Cardiac fibroblast (primary cell): ENCODE measurements around the gene MLLT3.
A peak's percentile ranks its signal among the peaks of the same experiment; 100 is the strongest.

Experiments used
- DNase-seq, 2 donors: peaks; one replicate each; pipeline versions ENCODE4 v3.0.0 to v3.0.0-alpha.2; 2010; ENCODE audit warnings: low read depth in 2 of 2
- H3K4me3 ChIP-seq, 2 donors: replicated peaks in 1 of 2; 1 replicate in 1 of 2; 2 replicates in 1 of 2; pipeline ENCODE4 v1.5.1; 2011; ENCODE audit warnings: low read depth in 2 of 2, low read length in 2 of 2, mild to moderate bottlenecking in 2 of 2, moderate library complexity in 1 of 2
- CTCF ChIP-seq: IDR thresholded peaks from one replicate; pipeline ENCODE4 v1.5.1; 2011; ENCODE audit warnings: low read depth, mild to moderate bottlenecking, low read length, inconsistent platforms

The MLLT3 gene

GRCh38 chr9:20419533-20419932, 202.8 kb downstream of the MLLT3 start:
- TF ChIP-seq CTCF: no peak
- DNase-seq: peak in 1 of 2 donors; percentile 3
- H3K4me3 ChIP-seq: no peak overlapping the region

DNA sequence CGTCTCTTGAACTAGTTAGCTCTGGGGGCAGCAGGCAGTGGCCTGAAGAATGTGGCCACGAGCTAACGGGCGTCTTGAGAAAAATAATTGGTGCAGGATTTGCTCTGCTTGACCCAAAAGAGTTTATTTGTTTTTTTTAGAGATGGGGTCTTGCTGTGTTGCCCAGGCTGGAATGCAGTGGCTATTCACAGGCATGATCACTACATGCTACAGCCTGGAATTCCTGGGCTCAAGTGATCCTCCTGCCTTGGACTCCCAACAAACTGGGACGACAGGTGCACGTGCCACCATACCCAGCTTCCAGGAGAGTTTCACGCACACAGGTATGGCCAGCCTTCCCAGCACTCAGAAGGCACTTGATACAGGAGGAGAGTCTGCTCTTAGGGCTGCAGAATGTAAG, 203.8 kb downstream of the MLLT3 start:
- no peak overlapping the region for H3K4me3 ChIP-seq
- no peak for TF ChIP-seq CTCF
- DNase-seq: no peak

DNA sequence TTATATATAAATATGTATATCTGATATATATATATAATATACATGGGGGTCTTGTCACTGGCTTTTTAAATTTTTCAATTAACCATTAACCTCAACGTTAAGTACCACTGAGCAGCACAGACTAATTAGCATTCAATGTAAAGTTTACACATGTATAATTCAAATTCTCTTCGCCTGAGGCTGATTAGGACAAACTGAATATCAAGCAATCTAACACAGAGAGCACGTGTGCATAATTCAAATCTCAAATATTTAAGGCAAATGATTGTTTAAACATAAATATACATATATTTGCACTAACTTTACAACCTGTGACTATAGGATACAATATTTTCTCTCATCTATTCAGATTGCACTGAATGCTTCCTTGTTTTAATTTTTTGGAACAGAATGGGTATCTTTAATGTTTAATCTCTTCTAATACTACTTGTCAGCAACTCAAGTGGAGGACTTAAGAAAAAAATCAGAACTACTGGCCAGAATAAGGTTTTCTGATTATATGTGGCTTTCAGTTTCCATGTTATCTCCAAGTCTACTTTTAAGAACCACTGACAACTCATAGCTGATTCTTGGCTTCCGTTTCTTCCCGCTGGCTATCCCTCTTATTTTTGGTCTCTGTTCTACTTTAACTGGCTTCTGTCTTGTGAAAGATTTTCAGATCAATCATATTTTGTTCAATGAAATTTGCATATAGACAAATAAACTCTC, 204.8 kb downstream of the MLLT3 start:
- no peak overlapping the region for H3K4me3 ChIP-seq
- peak in 1 of 2 donors; percentile 17 for DNase-seq
- TF ChIP-seq CTCF: no peak

DNA sequence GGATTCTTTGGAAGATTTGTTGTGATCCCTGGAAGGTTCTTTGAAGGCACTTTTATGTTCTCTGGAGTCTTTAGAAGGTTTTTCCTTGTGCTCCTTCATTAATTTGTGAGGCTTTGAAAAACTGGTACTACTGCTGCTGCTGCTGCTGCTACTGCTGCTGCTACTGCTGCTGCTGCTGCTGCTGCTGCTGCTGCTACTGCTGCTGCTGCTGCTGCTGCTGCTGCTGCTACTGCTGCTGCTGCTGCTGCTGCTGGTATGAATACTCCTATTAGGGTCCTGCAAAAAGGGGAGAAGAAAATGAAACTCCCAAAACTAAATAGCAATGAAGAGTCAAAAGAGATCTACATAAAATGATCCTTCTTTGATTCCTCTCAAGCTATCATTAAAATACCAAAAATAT, 208.1 kb downstream of the MLLT3 start:
- H3K4me3 ChIP-seq: no peak overlapping the region
- no peak for DNase-seq
- no peak for TF ChIP-seq CTCF

DNA sequence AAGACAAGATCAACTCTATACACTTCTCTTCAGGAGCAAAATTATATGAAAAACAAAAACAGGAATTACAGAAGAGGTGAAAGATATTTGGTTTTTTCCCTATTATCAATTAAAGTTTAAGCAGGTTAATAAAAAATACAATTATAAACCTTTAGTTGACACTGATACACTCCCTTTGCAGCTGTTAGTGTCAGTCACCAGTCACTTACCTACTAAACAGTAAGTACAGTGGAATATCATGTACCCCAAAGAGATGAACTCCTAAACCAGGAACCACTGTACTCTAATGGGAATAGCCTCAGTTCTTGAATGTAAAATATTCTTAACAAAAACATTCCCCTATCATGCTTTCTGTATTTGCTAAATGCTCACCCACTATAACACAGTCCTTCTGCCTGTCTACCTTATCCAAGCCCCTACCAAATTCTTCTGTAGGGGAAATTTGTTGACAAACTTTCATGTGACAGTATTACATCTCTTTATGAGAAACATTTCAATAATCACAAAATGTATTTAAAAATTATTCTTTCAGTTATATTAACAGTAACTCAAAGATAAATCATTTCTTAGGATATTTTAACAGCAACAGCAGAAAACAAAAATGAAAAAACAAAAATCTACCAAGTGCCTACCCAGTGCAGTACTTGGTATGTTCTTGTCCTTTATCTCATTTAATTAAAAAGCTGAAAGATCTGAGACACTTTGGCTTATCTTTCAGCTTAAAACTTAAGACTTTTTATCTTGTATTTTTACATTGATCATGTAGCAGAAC, 212.8 kb downstream of the MLLT3 start:
- no peak for TF ChIP-seq CTCF
- no peak for DNase-seq
- H3K4me3 ChIP-seq: no peak overlapping the region

DNA sequence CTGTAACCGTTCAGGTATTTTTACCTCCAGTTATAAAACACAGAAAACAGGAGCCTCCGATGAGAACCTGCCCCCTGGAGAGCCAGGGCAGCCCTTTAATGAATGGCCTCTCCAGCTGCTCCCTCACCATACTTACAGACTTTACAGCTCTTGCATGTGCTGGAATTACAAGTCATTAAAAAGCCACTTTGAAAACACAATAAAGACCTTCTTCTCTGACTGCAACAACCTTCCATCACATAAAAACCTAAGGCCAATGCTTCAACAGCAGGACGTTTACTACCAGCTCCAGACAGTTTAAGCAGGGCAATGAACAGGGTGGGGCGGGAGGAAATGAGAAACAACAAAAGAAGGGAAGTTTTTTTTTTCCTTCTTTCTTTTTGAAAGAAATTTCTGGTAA, 213.8 kb downstream of the MLLT3 start:
- no peak overlapping the region for H3K4me3 ChIP-seq
- TF ChIP-seq CTCF: no peak
- DNase-seq: no peak
